GM18499 (cell line): ENCODE data around the gene IRS1.

Source experiments
- ATAC-seq: cut with Tn5 transposase; IDR thresholded peaks from one replicate; pipeline ENCODE4 v1.9.1; 2021; ENCODE audit warnings: moderate number of reproducible peaks; ENCODE audit not compliant: insufficient read depth, unreplicated experiment

Gene IRS1

GRCh38 chr2:226732478-226733188 is 67.0 kb downstream of the IRS1 start:
- ATAC-seq = no peak

- no peak for ATAC-seq
Measured at GRCh38 chr2:226730481-226730880, 69.1 kb downstream of the IRS1 start.

- no peak for ATAC-seq
Measured at GRCh38 chr2:226728996-226729395, 70.6 kb downstream of the IRS1 start.

DNA sequence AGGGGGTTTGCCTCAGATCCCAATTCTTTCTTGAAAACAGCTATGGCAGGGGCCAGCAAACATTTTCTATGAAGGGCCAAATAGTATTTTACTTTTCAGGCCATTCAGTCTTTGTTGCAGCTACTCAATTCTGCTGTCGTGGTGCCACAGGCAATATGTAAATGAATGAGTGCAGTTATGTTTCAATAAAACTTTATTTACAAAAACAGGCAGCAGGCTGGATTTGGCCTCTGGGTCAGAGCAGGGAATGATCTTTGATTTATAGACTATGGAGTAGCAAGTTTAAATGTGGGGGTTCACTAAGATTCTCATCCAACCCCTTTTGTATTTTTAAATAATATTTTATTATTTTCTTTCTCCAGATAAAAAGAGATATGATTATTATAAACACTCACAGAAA is 72.4 kb downstream of the IRS1 start:
- ATAC-seq = no peak

DNA sequence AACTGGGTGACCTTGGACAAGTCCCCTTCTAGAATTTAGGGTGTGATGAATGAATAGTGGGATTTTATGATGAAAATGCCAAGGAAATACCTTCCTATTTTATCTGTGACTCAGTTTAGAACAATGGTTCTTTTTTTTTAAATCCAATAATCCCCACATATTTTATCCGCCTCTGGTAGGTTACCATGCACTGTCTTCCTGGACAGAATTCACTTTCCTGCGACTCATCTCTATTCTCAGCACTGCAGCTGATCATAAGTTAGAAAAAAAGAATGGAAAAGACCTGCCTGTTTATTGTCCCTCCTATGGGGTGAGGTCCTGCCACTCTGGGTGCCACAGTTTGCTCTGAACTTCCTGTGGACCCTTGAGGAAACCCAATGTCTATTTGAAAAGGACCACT is 73.1 kb downstream of the IRS1 start:
- ATAC-seq = no peak

GRCh38 chr2:226725126-226725860 is 74.3 kb downstream of the IRS1 start:
- ATAC-seq = no peak

DNA sequence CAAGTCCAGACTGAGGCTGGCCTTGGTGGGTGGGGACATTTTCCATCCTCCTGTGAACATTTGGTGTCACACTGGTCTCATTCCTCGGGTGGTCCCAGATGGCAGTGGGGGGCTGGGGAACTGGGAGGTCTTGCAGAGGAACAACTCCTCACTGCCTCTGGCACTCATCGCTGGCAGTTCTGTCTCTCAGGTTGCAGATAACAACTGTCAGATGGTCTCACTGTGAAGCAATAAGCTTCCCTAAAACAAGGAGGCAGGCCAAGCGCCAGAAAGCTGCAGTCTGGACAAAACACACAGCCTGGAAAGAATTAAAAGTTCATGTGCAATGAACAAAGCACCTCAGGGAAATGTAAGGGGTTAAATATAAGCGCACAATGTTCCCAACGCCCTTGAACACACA is 78.1 kb downstream of the IRS1 start:
- no peak for ATAC-seq

GRCh38 chr2:226720948-226721347 is 78.7 kb downstream of the IRS1 start:
- ATAC-seq = no peak

DNA sequence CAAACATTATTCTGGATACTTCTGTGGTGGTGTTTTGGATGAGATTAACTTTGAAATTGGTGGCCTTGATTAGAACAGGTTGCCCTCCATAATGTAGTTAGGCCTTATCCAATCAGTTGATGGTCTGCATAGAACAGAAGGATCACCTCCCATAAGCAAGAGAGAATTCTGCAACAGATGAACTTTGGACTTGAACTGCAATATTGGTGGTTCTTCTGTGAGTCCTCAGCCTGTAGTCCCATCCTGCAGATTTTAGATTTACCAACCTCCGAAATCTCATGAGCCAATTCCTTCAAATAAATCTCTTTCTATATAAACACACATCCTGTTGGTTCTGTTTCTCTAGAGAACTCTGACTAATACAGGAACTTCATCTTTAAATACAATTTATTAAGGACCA is 81.9 kb downstream of the IRS1 start:
- ATAC-seq = no peak

GRCh38 chr2:226716126-226716525 is 83.5 kb downstream of the IRS1 start:
- ATAC-seq = no peak

GRCh38 chr2:226715347-226715990 is 84.2 kb downstream of the IRS1 start:
- no peak for ATAC-seq

DNA sequence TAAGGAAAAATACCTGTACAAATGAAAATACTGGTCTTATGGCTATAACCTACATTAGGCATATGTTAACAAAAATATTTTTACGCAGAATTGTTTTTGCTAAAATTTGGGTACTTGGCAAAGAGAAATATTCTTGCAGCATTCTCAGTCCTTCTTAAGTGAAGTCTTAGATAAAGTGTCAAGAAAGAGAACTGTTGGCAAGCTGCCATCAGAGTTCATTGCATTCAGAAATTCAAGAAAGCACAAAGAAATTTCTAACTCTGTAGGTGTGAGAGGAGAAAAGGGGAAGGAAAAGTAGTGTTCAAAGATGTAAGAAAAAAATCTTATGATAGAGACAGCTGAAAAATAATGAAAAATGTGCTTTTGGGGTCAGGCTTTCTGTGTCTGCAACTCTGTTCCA is 86.7 kb downstream of the IRS1 start:
- no peak for ATAC-seq

- ATAC-seq = no peak
Measured at GRCh38 chr2:226711606-226712296, 87.9 kb downstream of the IRS1 start.

DNA sequence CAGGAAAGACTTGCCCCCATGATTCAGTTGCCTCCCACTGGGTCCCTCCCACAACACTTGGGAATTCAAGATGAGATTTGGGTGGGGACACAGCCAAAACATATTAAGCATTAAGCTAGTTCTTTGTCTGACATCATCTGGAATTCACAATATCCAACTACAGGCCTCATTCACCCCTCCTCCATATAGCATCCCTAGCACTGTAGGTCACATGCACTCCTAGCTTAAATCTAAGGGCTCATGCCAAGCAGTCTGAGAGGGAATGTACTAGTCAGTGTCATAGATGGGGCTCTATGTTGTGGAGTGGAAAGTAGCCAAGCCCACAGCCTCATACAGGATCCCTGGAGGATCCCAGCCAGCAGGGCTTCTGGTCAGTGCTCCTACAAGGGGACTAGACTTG is 92.1 kb downstream of the IRS1 start:
- no peak for ATAC-seq

DNA sequence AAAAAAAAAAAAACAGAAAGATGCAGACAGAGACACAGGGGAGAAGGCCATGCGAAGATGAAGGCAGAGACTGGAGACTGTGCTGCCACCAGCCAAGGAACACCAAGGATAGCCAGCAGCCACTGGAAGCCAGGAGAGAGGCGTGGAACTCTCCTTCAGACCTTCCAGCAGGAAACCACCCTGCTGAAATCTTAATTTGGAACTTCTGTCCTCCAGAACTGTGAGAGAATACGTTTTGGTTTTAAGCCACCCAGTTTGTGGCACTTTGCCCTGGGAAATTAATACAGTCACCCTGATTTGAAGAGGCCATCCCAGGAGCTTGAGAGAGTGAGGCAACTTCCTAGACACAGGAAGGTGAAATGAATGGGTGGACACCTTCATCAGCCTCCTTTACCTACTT is 93.7 kb downstream of the IRS1 start:
- no peak for ATAC-seq

- ATAC-seq = no peak
Measured at GRCh38 chr2:226705133-226705886, 94.3 kb downstream of the IRS1 start.

GRCh38 chr2:226703514-226703913 is 96.1 kb downstream of the IRS1 start:
- no peak for ATAC-seq

DNA sequence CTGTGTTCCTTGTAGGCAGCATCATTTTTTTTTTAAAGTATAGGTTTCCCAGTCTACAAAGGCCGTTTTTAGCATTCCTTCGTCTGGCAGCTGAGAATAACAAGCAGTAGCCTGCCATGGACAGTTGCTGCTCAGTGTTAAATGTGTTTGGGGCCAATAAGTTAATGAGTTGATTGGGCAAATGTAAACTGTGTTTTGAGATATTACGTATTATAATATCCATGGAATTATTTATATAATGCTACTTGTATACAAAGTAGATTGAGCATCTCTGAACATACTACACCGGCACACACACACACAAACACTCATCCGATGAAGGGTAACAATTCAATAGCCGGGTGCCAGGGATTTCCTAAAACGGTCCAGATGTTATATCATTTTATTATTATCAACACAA is 97.2 kb downstream of the IRS1 start:
- ATAC-seq = no peak

- peak; percentile 77 for ATAC-seq
Measured at GRCh38 chr2:226701052-226701451, 98.6 kb downstream of the IRS1 start.

- ATAC-seq = no peak
Measured at GRCh38 chr2:226699321-226699720, 100.3 kb downstream of the IRS1 start.
